Vagina (tissue), 2 donors: ENCODE measurements around the gene PHKG2.

Source experiments
- POLR2A ChIP-seq, 2 donors: fragments of 450-650 bp; IDR thresholded peaks; one replicate each; pipeline ENCODE4 v1.6.1; 2017; ENCODE audit warnings: antibody characterized with exemption in 2 of 2, mild to moderate bottlenecking in 2 of 2, moderate library complexity in 2 of 2
- POLR2AphosphoS5 ChIP-seq, 2 donors: sonication (generic); formaldehyde crosslinking; IDR thresholded peaks; one replicate each; pipeline ENCODE4 v1.9.0; 2017; ENCODE audit warnings: antibody characterized with exemption in 2 of 2, mild to moderate bottlenecking in 2 of 2, low read depth in 1 of 2; ENCODE audit not compliant: insufficient read depth in 1 of 2
- TF ChIP-seq, protein P1 (sequence below), 3 experiments: fragments of 450-650 bp in 2 of 3; fragments of 200-600 bp in 1 of 3; sonication (generic) in 1 of 3; IDR thresholded peaks; one replicate each; pipeline ENCODE4 v1.5.1; 2017 to 2019; ENCODE audit warnings: antibody characterized with exemption in 3 of 3, mild to moderate bottlenecking in 2 of 3, moderate library complexity in 2 of 3

- TF ChIP-seq POLR2A (IDR thresholded peaks at IDR 0.05) (no peak), POLR2AphosphoS5 (IDR thresholded peaks at IDR 0.05; ENCODE audit: insufficient read depth in 1 of 2, low read depth in 1 of 2) (no peak)
- TF ChIP-seq, protein P1, sequence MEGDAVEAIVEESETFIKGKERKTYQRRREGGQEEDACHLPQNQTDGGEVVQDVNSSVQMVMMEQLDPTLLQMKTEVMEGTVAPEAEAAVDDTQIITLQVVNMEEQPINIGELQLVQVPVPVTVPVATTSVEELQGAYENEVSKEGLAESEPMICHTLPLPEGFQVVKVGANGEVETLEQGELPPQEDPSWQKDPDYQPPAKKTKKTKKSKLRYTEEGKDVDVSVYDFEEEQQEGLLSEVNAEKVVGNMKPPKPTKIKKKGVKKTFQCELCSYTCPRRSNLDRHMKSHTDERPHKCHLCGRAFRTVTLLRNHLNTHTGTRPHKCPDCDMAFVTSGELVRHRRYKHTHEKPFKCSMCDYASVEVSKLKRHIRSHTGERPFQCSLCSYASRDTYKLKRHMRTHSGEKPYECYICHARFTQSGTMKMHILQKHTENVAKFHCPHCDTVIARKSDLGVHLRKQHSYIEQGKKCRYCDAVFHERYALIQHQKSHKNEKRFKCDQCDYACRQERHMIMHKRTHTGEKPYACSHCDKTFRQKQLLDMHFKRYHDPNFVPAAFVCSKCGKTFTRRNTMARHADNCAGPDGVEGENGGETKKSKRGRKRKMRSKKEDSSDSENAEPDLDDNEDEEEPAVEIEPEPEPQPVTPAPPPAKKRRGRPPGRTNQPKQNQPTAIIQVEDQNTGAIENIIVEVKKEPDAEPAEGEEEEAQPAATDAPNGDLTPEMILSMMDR (IDR thresholded peaks at IDR 0.05): no peak
Measured at GRCh38 chr16:30780549-30780948, 32.3 kb downstream of the PHKG2 start.
